ENCODE data around the gene GNAT2. TPM values are rescaled to one million over a fixed set of nuclear protein-coding genes. Genes with fewer than 3 reads are reported as not detected.

GNAT2 gene
- total RNA-seq, 6 experiments from 2014 or later, result 0.11 to 0.40 (median 0.34) TPM; not detected in 3

GRCh38 chr1:109621379-109622136 lies 2.1 kb upstream of the GNAT2 start:
- peaks cover 4% of the 10 kb centered on the region for H3K27me3 Mint-ChIP-seq (ENCODE audit: insufficient read depth)
- peaks cover 13% of the 10 kb centered on the region for H3K36me3 Mint-ChIP-seq (ENCODE audit: low read depth)
- H3K27ac Mint-ChIP-seq, result peak overlapping the region; percentile 100
- H3K4me3 Mint-ChIP-seq, result peak overlapping the region; percentile 95
- TF ChIP-seq CTCF (IDR thresholded peaks at IDR 0.05), result no peak
- H3K4me1 Mint-ChIP-seq (ENCODE audit: low read depth), result peaks cover 66% of the 10 kb centered on the region
- H3K9me3 Mint-ChIP-seq, result no peaks in the 10 kb centered on the region
- DNase-seq, result no peak

- peak; percentile 93 for DNase-seq
- Mint-ChIP-seq H3K4me1 (ENCODE audit: low read depth) (peaks cover 71% of the 10 kb centered on the region), H3K9me3 (no peaks in the 10 kb centered on the region), H3K27me3 (ENCODE audit: insufficient read depth) (peaks cover 5% of the 10 kb centered on the region), H3K4me3 (peak overlapping the region; percentile 95), H3K27ac (peak overlapping the region; percentile 100), H3K36me3 (ENCODE audit: low read depth) (peaks cover 13% of the 10 kb centered on the region)
- TF ChIP-seq CTCF (IDR thresholded peaks at IDR 0.05), result no peak
Measured at GRCh38 chr1:109620841-109621286, 1.4 kb upstream of the GNAT2 start.

GRCh38 chr1:109620401-109620791 lies 980 bp upstream of the GNAT2 start:
- DNase-seq, result peak; percentile 53
- Mint-ChIP-seq H3K4me1 (ENCODE audit: low read depth) (peaks cover 69% of the 10 kb centered on the region), H3K9me3 (no peaks in the 10 kb centered on the region), H3K27ac (peak overlapping the region; percentile 100), H3K27me3 (ENCODE audit: insufficient read depth) (peaks cover 7% of the 10 kb centered on the region), H3K4me3 (peak overlapping the region; percentile 95), H3K36me3 (ENCODE audit: low read depth) (peaks cover 13% of the 10 kb centered on the region)
- no peak for TF ChIP-seq CTCF (IDR thresholded peaks at IDR 0.05)

GRCh38 chr1:109618661-109619575 lies 498 bp downstream of the GNAT2 start:
- H3K27ac Mint-ChIP-seq, result peak overlapping the region; percentile 100
- H3K36me3 Mint-ChIP-seq (ENCODE audit: low read depth), result peaks cover 13% of the 10 kb centered on the region
- H3K9me3 Mint-ChIP-seq, result no peaks in the 10 kb centered on the region

More at GRCh38 chr1:109618661-109619575, 498 bp downstream of the GNAT2 start:
- no peak for DNase-seq
- Mint-ChIP-seq H3K27me3 (ENCODE audit: insufficient read depth) (peaks cover 7% of the 10 kb centered on the region), H3K4me1 (ENCODE audit: low read depth) (peaks cover 67% of the 10 kb centered on the region), H3K4me3 (peak overlapping the region; percentile 95)
- no peak for TF ChIP-seq CTCF (IDR thresholded peaks at IDR 0.05)
